Tibial nerve (tissue), 4 donors: Measurements from ENCODE around the gene GDPD5. TPM values are rescaled to one million over a fixed set of nuclear protein-coding genes. Genes with fewer than 3 reads are reported as not detected.

ENCODE experiments used
- DNase-seq, 2 donors: peaks; one replicate each; pipeline ENCODE4 v3.0.0-alpha.2; 2019; ENCODE audit warnings: low spot score in 2 of 2
- H3K27ac ChIP-seq, 4 donors: fragments of 200-600 bp; sonication (generic) in 3 of 4; one replicate each; pipeline ENCODE4 v1.5.1; 2017 to 2019; ENCODE audit warnings: mild to moderate bottlenecking in 1 of 4
- H3K27me3 ChIP-seq, 2 donors: fragments of 200-600 bp; sonication (generic) in 1 of 2; one replicate each; pipeline versions ENCODE4 v1.5.1 to v1.6.0; 2017 to 2019
- H3K36me3 ChIP-seq, 3 donors: fragments of 200-600 bp; sonication (generic); one replicate each; pipeline ENCODE4 v1.5.1; 2018 to 2019
- H3K4me1 ChIP-seq, 4 donors: fragments of 200-600 bp; sonication (generic) in 3 of 4; one replicate each; pipeline ENCODE4 v1.5.1; 2017 to 2019
- H3K4me3 ChIP-seq, 4 donors: fragments of 200-600 bp; sonication (generic) in 3 of 4; one replicate each; pipeline ENCODE4 v1.5.1; 2017 to 2019; ENCODE audit warnings: mild to moderate bottlenecking in 1 of 4, moderate library complexity in 1 of 4
- H3K9me3 ChIP-seq, 4 donors: fragments of 200-600 bp; sonication (generic) in 3 of 4; one replicate each; pipeline ENCODE4 v1.5.1; 2017 to 2019
- EP300 ChIP-seq, 2 donors: sonication (generic); formaldehyde crosslinking; IDR thresholded peaks; one replicate each; pipeline ENCODE4 v1.6.1; 2017; ENCODE audit warnings: antibody characterized with exemption in 2 of 2, mild to moderate bottlenecking in 1 of 2
- POLR2A ChIP-seq, 2 donors: fragments of 450-650 bp; IDR thresholded peaks; one replicate each; pipeline ENCODE4 v1.6.1; 2017; ENCODE audit warnings: antibody characterized with exemption in 2 of 2, mild to moderate bottlenecking in 2 of 2, moderate library complexity in 2 of 2
- WGBS, 2 donors: methylation state at CpG; one replicate each; pipeline ENCODE4 v1.1.5; 2018; 5-methylcytosine and 5-hydroxymethylcytosine counted together
- total RNA-seq, 4 donors: library from RNA; depleted of rRNA; stranded (reverse); fragments of >200 nt; gene quantifications; one replicate each; pipeline ENCODE4 v1.1.0, GENCODE V29; 2016
- TF ChIP-seq, protein P1 (sequence below), 5 experiments: fragments of 200-600 bp in 3 of 5; fragments of 450-650 bp in 2 of 5; sonication (generic) in 3 of 5; IDR thresholded peaks; one replicate each; pipeline ENCODE4 v1.5.1; 2016 to 2019; ENCODE audit warnings: antibody characterized with exemption in 5 of 5, mild to moderate bottlenecking in 3 of 5, moderate library complexity in 2 of 5

The GDPD5 gene
- total RNA-seq, 4 donors from 2014 or later, result 92.2 to 122 (median 101) TPM

DNA sequence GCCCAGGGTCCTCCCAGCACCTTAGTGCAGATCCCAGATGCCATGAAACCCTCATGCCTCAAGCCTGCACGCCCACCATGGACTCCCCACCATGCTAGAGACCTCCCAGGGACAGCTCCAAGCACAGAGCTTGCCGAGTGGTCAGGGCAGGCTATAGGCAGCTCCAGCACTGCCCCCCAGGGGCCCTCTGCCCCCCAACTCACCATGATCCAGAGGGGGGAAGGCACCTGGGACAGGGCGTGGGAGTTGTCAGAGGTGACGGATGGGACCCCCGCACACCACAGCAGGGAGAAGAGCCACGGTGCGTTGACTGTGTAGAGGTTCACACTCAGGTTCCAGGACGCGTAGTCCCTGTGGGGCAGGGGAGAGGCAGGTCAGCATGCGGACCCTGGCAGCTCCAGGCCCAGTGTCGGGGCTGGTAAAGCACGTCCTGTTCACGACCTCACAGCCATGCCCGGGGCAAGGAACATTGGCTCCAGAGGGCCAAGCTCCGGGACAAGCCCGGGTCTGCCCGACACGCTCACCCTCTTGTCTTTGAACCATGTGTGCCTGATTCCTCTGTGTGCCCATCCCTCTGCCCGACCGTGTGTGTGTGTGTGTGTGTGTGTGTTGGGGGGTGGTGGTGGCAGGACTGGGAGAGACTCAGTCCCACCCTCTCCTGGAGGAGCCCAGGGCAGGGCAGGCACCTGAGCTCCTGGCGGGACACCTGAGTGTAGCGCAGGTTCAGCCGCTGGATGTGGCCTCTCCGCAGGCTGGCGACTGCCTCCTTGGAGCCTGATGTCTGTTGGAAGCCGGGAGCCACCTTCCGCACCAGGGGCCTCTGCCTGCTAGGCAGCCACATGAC lies 84.6 kb downstream of the GDPD5 start:
- Histone ChIP-seq H3K4me1 (peaks cover 0 to 3% (median 0%) of the 10 kb centered on the region in 4 donors), H3K27ac (no peak overlapping the region), H3K4me3 (no peak overlapping the region), H3K36me3 (peaks cover 0 to 61% (median 0%) of the 10 kb centered on the region in 3 donors), H3K9me3 (no peaks in the 10 kb centered on the region), H3K27me3 (no peaks in the 10 kb centered on the region)
- WGBS, 2 donors, result 76 to 80% methylated on average over 20 of the region's 27 CpGs
- TF ChIP-seq EP300 (IDR thresholded peaks at IDR 0.05) (no peak), POLR2A (IDR thresholded peaks at IDR 0.05) (no peak)
- TF ChIP-seq, protein P1, sequence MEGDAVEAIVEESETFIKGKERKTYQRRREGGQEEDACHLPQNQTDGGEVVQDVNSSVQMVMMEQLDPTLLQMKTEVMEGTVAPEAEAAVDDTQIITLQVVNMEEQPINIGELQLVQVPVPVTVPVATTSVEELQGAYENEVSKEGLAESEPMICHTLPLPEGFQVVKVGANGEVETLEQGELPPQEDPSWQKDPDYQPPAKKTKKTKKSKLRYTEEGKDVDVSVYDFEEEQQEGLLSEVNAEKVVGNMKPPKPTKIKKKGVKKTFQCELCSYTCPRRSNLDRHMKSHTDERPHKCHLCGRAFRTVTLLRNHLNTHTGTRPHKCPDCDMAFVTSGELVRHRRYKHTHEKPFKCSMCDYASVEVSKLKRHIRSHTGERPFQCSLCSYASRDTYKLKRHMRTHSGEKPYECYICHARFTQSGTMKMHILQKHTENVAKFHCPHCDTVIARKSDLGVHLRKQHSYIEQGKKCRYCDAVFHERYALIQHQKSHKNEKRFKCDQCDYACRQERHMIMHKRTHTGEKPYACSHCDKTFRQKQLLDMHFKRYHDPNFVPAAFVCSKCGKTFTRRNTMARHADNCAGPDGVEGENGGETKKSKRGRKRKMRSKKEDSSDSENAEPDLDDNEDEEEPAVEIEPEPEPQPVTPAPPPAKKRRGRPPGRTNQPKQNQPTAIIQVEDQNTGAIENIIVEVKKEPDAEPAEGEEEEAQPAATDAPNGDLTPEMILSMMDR (IDR thresholded peaks at IDR 0.05), result no peak
- no peak for DNase-seq

DNA sequence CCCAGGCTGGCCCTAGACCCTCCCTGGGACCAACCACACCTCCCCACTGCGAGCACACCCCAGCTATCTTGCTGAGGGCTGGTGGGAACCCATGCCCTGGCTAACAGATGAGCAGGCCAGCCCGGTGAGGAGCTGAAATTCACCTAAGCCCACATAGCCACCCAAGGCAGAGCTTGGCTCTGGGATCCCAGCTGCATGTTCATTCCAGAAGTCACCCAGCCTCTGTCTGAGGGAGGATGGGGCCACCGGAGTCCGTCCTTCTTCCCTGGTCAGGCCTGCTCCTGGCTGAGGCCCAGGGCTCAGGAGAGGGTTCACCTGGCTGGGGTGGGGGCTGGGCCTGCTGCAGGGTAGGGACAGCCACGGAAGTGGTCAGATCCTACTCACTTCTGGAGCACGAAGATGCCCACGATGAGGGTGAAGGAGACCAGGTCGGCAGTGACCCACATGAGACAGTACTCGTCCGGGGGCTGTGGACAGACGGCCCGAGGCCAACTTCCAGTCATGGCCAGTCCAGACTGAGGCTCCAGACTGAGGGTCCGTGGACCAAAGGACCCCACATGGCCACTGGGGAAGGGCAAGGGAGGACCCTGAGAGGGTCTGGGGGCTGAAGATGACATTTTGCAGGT lies 86.1 kb downstream of the GDPD5 start:
- Histone ChIP-seq H3K9me3 (no peaks in the 10 kb centered on the region), H3K27me3 (no peaks in the 10 kb centered on the region), H3K27ac (no peak overlapping the region), H3K4me1 (no peaks in the 10 kb centered on the region), H3K36me3 (peaks cover 0 to 77% (median 0%) of the 10 kb centered on the region in 3 donors), H3K4me3 (no peak overlapping the region)
- DNase-seq, result no peak
- no peak for TF ChIP-seq POLR2A (IDR thresholded peaks at IDR 0.05)
- no peak for TF ChIP-seq EP300 (IDR thresholded peaks at IDR 0.05)
- TF ChIP-seq, protein P1 (IDR thresholded peaks at IDR 0.05), result no peak
- WGBS, 2 donors, result 82 to 87% methylated on average over 6 to 12 of the region's 13 CpGs

DNA sequence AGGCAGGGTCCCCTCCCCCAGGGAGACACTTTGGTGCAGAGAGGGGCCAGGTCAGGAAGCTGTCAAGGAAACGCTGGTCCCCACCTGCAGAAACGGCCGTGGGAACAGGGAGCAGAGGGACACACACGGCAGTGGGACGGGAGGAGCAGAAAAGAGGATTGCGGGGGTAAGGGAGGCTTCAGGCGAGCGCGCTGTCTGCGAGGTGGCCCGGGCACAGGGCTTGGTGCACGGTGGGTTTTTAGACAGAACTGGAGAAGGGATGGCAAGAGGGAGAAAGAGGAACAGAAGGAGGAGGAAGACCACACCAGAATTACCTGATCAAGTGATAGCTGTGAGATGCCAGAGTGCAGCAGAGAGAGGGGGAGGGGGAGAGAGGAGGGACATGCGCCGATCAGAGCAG lies 86.7 kb downstream of the GDPD5 start:
- WGBS, 2 donors, result 72 to 73% methylated on average over 14 of the region's 14 CpGs
- no peaks in the 10 kb centered on the region for H3K9me3 ChIP-seq
- H3K4me1 ChIP-seq, result no peaks in the 10 kb centered on the region
- H3K27me3 ChIP-seq, result no peaks in the 10 kb centered on the region
- no peak for DNase-seq
- no peak for TF ChIP-seq EP300 (IDR thresholded peaks at IDR 0.05)
- TF ChIP-seq, protein P1 (IDR thresholded peaks at IDR 0.05), result no peak
- TF ChIP-seq POLR2A (IDR thresholded peaks at IDR 0.05), result no peak
- no peak overlapping the region for H3K27ac ChIP-seq
- peaks cover 0 to 77% (median 0%) of the 10 kb centered on the region in 3 donors for H3K36me3 ChIP-seq
- H3K4me3 ChIP-seq, result no peak overlapping the region

DNA sequence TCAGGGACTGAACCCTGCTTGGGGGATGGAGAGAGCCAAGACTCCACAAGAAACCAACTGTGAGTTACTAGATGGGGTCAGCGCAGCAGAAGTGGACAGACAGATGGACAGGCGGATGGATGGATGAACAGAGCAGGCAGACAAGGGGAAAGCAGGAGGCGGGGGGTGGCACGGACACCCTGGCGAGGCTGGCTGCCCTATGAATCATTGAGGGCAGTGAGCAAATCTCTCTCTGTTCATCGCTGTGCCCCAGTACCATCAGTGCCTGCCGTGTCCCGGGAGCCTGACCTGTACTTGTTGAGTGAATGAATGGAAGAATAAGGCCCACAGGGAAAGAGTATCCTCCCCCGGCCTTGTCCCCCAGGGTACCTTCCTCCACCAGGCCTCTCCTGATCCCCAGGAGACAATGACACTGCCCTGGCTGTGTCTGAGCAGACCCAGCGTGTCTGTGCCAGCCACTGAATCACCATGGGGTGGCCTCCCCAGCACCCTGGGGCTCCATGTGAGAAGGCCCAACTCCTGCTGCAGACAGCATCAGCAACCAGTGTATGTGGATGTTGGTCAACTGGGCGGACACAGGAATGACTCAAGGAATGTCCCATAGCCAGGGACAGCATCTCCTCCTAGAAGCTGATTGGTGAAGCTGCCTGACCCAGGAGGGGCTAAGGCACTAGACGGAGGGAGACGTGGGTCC lies 87.6 kb downstream of the GDPD5 start:
- Histone ChIP-seq H3K4me3 (no peak overlapping the region), H3K9me3 (no peaks in the 10 kb centered on the region), H3K4me1 (peaks cover 0 to 6% (median 0%) of the 10 kb centered on the region in 4 donors), H3K36me3 (peaks cover 0 to 68% (median 0%) of the 10 kb centered on the region in 3 donors), H3K27me3 (no peaks in the 10 kb centered on the region), H3K27ac (no peak overlapping the region)
- DNase-seq, result no peak
- WGBS, 2 donors, result 76% methylated on average over 11 to 13 of the region's 13 CpGs
- TF ChIP-seq POLR2A (IDR thresholded peaks at IDR 0.05), result no peak
- TF ChIP-seq, protein P1 (IDR thresholded peaks at IDR 0.05), result no peak
- no peak for TF ChIP-seq EP300 (IDR thresholded peaks at IDR 0.05)
